HFF-Myc (cell line): ENCODE measurements around the gene ATIC.

Source experiments
- DNase-seq: peaks from one replicate; pipeline ENCODE4 v3.0.0-alpha.2; 2011; ENCODE audit warnings: low read depth; ENCODE audit errors: extremely low read depth
- H3K4me3 ChIP-seq: replicated peaks from 2 replicates; pipeline ENCODE4 v1.5.1; 2011; ENCODE audit warnings: low read depth, mild to moderate bottlenecking, control low read depth, low read length
- TF ChIP-seq, protein P1 (sequence below): IDR thresholded peaks from 2 replicates; pipeline ENCODE4 v1.5.1; 2012; ENCODE audit warnings: mild to moderate bottlenecking, low read depth, low read length, control low read depth; ENCODE audit errors: missing control alignments

The ATIC gene

DNA sequence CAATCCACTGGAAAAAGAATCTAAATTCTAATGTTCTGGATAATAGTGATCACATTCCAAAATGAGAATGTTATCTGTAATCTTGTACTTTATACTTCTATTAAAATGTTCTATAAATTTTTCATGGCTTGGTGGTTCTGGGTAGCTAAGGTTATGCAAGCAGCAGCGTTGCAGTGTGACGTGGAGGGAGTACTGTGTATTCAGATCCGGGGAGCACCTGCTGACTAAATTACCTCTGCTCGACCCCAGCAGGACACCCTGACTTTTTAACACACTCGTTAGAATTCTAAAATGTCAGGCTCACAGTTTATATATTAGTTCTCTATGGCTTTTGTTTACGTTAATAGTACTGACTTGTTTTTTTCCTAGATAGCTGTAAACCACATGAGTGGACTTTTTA lies 13.0 kb downstream of the ATIC start:
- TF ChIP-seq, protein P1, sequence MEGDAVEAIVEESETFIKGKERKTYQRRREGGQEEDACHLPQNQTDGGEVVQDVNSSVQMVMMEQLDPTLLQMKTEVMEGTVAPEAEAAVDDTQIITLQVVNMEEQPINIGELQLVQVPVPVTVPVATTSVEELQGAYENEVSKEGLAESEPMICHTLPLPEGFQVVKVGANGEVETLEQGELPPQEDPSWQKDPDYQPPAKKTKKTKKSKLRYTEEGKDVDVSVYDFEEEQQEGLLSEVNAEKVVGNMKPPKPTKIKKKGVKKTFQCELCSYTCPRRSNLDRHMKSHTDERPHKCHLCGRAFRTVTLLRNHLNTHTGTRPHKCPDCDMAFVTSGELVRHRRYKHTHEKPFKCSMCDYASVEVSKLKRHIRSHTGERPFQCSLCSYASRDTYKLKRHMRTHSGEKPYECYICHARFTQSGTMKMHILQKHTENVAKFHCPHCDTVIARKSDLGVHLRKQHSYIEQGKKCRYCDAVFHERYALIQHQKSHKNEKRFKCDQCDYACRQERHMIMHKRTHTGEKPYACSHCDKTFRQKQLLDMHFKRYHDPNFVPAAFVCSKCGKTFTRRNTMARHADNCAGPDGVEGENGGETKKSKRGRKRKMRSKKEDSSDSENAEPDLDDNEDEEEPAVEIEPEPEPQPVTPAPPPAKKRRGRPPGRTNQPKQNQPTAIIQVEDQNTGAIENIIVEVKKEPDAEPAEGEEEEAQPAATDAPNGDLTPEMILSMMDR = no peak
- no peak overlapping the region for H3K4me3 ChIP-seq
- no peak for DNase-seq

DNA sequence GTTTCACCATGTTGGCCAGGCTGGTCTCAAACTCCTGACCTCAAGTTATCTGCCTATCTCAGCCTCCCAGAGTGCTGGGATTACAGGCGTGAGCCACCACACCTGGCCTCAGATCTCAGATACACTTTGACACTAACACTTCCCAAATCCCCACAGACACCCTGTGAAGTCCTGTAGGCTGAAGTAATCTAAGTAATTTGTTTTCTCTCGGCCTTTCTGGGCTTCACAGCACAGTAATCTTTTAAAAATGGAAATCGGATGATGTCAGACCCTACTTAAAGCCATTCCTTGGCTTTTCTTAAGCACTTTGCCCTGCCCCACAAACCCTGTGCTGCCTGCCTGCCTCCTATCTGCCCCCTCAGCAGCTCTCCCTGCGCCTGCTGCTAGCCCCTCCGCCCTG lies 16.2 kb downstream of the ATIC start:
- TF ChIP-seq, protein P1 = no peak
- no peak for DNase-seq

DNA sequence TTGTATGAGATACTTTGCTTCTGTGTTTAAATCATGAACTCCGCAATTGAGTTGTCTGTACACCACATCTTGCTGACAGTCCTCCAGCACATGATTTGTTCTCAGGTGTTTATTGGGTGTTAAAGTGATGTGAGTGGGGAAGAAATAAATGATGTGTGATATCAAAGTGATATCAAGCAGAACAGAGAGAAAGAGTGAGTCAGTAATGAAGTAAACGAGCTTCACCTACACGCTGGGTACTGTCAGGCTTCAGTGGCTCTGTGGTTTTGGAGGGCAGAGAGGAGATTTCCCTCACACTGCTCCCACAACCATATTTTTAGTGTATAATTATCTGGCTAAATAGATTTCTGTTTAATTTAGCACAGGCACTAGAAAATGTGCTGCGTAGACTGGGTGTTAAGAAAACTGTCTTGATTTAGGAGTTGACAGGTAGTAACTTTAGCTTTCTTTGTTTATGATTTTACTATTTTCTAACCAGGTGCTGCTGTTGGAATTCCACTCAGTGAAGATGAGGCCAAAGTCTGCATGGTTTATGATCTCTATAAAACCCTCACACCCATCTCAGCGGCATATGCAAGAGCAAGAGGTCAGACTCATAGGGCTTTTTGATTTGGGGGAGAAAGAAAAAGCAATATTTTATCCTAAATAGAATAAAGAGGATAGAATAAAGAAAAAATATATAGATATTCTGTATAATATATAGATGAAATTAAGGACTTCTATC lies 21.2 kb downstream of the ATIC start:
- TF ChIP-seq, protein P1 = no peak
- no peak for DNase-seq

More for the DNA sequence above, 16.2 kb downstream of the ATIC start:
- H3K4me3 ChIP-seq = no peak overlapping the region

DNA sequence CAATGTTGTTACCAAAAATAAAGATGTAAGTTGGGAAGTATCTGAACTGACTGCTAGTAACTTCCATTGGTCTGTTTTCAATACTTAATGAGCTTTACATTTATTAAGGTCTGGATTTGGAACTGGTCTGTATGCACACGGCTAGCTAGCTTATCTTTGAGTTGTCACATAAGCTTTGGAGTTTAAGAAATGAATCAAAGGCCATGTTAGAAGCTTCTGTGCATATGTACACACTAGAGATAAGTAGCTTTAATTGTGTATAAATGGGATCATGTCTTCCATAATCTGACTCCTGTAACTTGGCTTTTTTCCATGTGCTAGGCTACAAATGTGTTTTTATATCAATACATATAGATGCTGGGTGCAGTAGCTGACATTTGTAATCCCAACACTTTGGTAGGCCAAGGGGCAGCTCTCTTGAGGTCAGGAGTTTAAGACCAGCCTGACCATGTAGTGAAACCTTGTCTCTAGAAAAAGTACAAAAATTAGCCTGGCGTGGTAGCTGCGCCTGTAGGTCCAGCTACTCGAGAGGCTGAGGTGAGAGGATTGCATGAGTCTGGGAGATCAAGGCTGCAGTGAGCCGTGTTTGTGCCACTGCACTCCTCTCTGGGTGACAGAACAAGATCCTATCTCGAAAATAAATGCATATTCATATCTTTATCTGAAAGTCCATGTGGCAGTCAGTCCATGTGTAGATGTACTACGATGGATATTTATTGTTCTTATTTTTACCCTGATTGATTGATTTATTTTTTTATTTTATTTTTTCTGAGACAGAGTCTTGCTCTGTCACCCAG lies 27.2 kb downstream of the ATIC start:
- DNase-seq = no peak

More for the DNA sequence above, 21.2 kb downstream of the ATIC start:
- H3K4me3 ChIP-seq = no peak overlapping the region

DNA sequence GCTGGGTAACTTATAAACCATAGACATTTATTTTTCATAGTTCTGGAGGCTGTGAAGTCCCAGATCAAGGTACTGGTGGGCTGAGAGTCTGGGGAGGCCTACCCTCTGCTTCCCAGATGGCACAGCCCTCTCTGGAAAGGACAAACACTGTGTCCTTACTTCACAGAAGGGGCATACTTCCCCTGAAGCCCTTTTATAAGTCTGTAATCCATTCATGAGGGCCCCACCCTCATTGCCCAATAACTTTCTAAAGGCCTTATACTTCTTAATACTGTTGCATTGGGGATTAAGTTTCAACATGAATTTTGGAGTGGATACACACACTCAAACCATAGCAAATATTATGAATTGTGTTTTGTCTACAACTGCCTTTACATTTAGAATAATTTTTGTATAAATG lies 36.0 kb downstream of the ATIC start:
- no peak overlapping the region for H3K4me3 ChIP-seq
- TF ChIP-seq, protein P1 = no peak
- DNase-seq = no peak

More for the DNA sequence above, 27.2 kb downstream of the ATIC start:
- TF ChIP-seq, protein P1 = no peak
- H3K4me3 ChIP-seq = no peak overlapping the region

DNA sequence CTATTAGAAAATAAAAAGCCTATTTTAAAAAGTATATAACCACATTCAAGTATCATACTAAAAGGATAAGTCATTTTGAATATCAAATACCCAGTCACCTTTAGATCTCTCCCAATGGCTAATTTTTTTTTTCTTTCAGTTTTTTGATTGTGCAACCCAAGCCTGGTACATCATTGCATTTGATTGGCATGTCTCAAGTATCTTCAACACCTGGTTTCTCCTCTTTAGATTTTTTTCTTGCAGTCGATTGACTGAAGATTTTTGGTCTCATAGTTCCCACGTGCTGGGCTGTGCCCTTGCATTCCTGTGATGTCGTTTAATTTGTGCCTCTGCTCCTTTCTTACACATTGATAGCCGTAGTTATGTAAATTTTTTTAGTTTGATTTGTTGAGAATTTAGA lies 40.7 kb downstream of the ATIC start:
- no peak for DNase-seq
- TF ChIP-seq, protein P1 = no peak

More for the DNA sequence above, 40.7 kb downstream of the ATIC start:
- no peak overlapping the region for H3K4me3 ChIP-seq
